ENCODE results near the gene CBLN3.
"Not testable (repeated sequence)": the region's sequence is repeated elsewhere in the genome, so short reads cannot be mapped to it uniquely, and the experiment has no call there.

CBLN3 gene

GRCh38 chr14:24429395-24430142 lies at the start of gene CBLN3, which contains the start of gene KHNYN:
CBLN3 (minus strand) TSS chr14:24429668; CDS start chr14:24429054, 614 bp downstream.
KHNYN (plus strand) TSS chr14:24429954; CDS start chr14:24430731, 777 bp downstream.
- no peaks in the 10 kb centered on the region for H3K9me3 Mint-ChIP-seq
- H3K4me1 Mint-ChIP-seq (ENCODE audit: low read depth), result peaks cover 52% of the 10 kb centered on the region
- H3K27ac Mint-ChIP-seq, result peak within 1 kb of the TSS; percentile 98
- H3K4me3 Mint-ChIP-seq, result peak within 1 kb of the TSS; percentile 91
- H3K27me3 Mint-ChIP-seq, result no peaks in the 10 kb centered on the region
- peaks cover 42% of the 10 kb centered on the region for H3K36me3 Mint-ChIP-seq (ENCODE audit: low read depth)
- DNase-seq, result peak; percentile 92

DNA sequence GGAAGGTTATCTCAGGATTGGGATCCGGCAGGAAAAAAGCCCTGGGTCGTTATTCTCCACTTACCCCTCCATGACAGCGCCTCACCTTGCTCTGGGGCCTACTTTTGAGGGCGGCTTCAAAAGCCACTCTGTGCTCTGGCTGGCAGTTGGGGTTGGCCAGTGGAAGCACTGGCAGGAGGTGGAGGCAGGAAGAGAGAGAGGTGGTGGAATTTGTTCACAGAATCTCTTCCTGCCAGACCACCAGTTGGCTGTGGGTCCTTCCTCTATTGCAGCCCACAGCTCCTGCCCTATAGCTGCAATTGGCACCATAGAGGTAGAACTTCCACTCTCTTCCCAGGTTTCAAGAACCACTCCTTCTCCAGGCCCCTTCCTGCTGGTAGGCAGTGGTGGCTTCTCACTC lies 45.8 kb upstream of the CBLN3 start:
- Mint-ChIP-seq H3K4me1 (ENCODE audit: low read depth) (no peaks in the 10 kb centered on the region), H3K36me3 (ENCODE audit: low read depth) (no peaks in the 10 kb centered on the region), H3K27ac (no peak overlapping the region), H3K27me3 (no peaks in the 10 kb centered on the region), H3K9me3 (no peaks in the 10 kb centered on the region), H3K4me3 (no peak overlapping the region)
- DNase-seq, result no peak

GRCh38 chr14:24473211-24473610 lies 43.7 kb upstream of the CBLN3 start:
- DNase-seq, result no peak
- Mint-ChIP-seq H3K9me3 (no peaks in the 10 kb centered on the region), H3K27me3 (no peaks in the 10 kb centered on the region), H3K36me3 (ENCODE audit: low read depth) (no peaks in the 10 kb centered on the region), H3K4me1 (ENCODE audit: low read depth) (no peaks in the 10 kb centered on the region), H3K4me3 (no peak overlapping the region), H3K27ac (no peak overlapping the region)

DNA sequence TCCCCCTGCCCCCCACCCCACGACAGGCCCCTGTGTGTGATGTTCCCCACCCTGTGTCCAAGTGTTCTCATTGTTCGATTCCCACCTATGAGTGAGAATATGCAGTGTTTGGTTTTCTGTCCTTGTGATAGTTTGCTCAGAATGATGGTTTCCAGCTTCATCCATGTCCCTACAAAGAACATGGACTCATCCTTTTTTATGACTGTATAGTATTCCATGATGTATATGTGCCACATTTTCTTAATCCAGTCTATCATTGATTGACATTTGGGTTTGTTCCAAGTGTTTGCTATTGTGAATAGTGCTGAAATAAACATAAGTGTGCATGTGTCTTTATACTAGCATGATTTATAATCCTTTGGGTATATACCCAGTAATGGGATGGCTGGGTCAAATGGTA lies 41.0 kb upstream of the CBLN3 start:
- not testable (repeated sequence) for H3K4me3 Mint-ChIP-seq; H3K27me3 Mint-ChIP-seq; H3K27ac Mint-ChIP-seq; H3K36me3 Mint-ChIP-seq (ENCODE audit: low read depth); DNase-seq; H3K9me3 Mint-ChIP-seq; H3K4me1 Mint-ChIP-seq (ENCODE audit: low read depth)

DNA sequence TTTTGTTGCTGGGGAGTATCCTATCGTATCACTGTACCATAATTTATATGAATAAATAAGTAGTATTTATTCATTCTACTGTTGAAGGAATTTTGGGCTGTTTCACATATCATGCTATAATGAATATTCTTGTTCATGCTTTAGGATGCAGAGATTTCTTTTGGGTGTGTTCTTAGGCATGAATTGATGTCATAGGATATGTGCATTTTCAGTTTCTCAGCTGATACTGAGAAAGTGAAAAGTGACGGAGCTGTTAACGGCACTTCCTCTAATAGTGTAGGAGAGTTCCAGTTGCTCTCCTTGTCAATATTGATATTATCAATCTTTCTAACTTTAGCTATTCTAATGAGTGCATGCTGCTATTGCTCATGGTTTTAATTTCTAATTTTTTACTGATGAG lies 36.3 kb upstream of the CBLN3 start:
- Mint-ChIP-seq H3K27me3 (no peaks in the 10 kb centered on the region), H3K4me1 (ENCODE audit: low read depth) (peaks cover 25% of the 10 kb centered on the region), H3K9me3 (no peaks in the 10 kb centered on the region), H3K27ac (no peak overlapping the region), H3K36me3 (ENCODE audit: low read depth) (no peaks in the 10 kb centered on the region), H3K4me3 (no peak overlapping the region)
- DNase-seq, result no peak

- H3K36me3 Mint-ChIP-seq (ENCODE audit: low read depth), result no peaks in the 10 kb centered on the region
- no peak for DNase-seq
- no peak overlapping the region for H3K4me3 Mint-ChIP-seq
- H3K9me3 Mint-ChIP-seq, result no peaks in the 10 kb centered on the region
- H3K27ac Mint-ChIP-seq, result peak overlapping the region; percentile 50
- peaks cover 25% of the 10 kb centered on the region for H3K4me1 Mint-ChIP-seq (ENCODE audit: low read depth)
- no peaks in the 10 kb centered on the region for H3K27me3 Mint-ChIP-seq
These were observed 35.9 kb upstream of the CBLN3 start for GRCh38 chr14:24465368-24465767.

DNA sequence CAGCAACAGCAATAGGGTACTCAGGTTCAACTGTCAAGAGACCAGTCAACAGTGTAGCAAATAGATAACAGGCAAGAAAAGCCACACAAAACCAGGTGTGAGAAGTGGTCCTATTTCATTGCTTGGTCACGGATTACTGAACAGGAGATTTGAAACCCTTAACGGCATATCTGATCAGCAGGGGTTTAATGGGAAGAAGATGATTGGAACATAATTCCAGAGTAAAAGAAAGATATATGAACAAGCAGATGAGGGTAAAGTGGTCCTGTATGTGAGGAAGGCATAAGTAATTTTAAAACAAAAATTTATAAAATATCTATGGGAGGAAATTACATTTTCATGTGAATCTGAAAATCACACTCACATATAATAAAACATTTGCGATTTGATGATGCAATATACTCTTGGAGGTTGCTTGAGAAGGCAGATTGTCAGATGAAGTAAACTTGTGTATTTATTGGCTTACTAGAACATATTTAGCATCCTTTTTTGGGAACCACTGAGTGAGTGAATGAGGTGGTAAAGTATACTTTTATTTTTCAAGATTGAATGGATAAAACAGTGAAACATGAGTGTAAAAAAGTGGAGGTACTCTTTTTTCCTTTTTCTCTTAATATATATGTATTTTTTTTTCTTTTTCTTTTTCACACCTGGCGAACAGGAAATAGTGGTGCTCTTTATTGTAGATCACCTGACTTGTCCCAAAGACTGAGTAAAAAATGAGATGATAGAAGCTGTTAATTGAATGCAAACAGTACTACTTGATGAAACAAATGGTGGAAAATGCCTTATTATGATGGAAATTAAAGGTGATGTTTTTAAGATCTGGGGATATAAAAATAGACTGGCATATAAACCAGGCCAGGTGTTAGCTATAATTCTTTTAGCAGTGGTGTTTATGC lies 34.7 kb upstream of the CBLN3 start:
- no peaks in the 10 kb centered on the region for H3K27me3 Mint-ChIP-seq
- DNase-seq, result no peak
- H3K4me1 Mint-ChIP-seq (ENCODE audit: low read depth), result peaks cover 25% of the 10 kb centered on the region
- H3K9me3 Mint-ChIP-seq, result no peaks in the 10 kb centered on the region
- no peak overlapping the region for H3K27ac Mint-ChIP-seq
- no peak overlapping the region for H3K4me3 Mint-ChIP-seq
- H3K36me3 Mint-ChIP-seq (ENCODE audit: low read depth), result no peaks in the 10 kb centered on the region

DNA sequence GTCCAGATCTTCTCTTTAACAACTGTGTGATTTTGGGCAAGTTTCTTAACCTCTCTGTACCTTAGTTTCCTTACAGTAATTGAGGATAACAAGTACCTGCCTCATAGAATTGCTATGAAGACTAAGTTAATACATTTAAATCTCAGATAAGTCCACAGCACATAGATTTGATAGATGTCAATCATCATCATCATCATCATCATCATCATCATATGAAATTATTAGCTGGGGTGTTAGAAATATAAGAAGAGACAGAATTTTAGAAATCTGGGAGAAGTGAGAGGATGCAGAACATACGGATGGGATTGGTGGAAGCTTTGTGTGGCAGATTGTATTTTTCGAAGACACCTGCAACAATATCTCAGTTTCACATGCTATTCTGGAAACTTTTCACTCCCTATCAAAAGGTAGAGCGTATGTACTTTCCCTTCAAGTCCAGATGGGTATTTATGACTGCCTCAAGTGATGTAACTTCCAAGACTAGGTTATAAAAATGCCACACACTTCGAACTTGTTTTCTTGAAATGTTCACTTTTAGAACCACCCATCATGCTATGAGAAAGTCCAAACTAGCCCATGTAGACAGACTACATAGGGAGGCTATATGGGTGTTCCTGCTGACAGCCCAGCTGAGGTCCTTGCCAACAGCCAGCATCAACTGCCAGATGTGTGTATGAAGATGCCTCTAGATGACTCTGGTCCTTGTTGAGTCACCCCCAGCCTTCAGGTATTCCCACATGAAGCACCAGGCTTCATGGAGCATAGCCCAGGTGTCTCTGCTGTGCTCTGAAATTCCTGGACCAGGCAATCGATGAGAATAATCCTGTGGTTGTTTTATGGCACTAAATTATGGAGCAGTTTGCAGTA lies 33.8 kb upstream of the CBLN3 start:
- Mint-ChIP-seq H3K27ac (no peak overlapping the region), H3K4me3 (no peak overlapping the region), H3K36me3 (ENCODE audit: low read depth) (no peaks in the 10 kb centered on the region), H3K4me1 (ENCODE audit: low read depth) (peaks cover 25% of the 10 kb centered on the region), H3K27me3 (no peaks in the 10 kb centered on the region), H3K9me3 (no peaks in the 10 kb centered on the region)
- DNase-seq, result no peak

- Mint-ChIP-seq H3K36me3 (ENCODE audit: low read depth) (peaks cover 5% of the 10 kb centered on the region), H3K4me3 (no peak overlapping the region), H3K9me3 (peaks cover 6% of the 10 kb centered on the region), H3K27me3 (no peaks in the 10 kb centered on the region), H3K27ac (no peak overlapping the region), H3K4me1 (ENCODE audit: low read depth) (peaks cover 28% of the 10 kb centered on the region)
- DNase-seq, result no peak
These were observed 31.9 kb upstream of the CBLN3 start for GRCh38 chr14:24461336-24461735.

GRCh38 chr14:24459331-24459730 lies 29.9 kb upstream of the CBLN3 start:
- peaks cover 12% of the 10 kb centered on the region for H3K4me1 Mint-ChIP-seq (ENCODE audit: low read depth)
- peaks cover 10% of the 10 kb centered on the region for H3K36me3 Mint-ChIP-seq (ENCODE audit: low read depth)
- peaks cover 7% of the 10 kb centered on the region for H3K9me3 Mint-ChIP-seq
- H3K4me3 Mint-ChIP-seq, result no peak overlapping the region
- H3K27me3 Mint-ChIP-seq, result no peaks in the 10 kb centered on the region
- DNase-seq, result no peak
- H3K27ac Mint-ChIP-seq, result no peak overlapping the region

- no peak for DNase-seq
- Mint-ChIP-seq H3K9me3 (peaks cover 10% of the 10 kb centered on the region), H3K27ac (no peak overlapping the region), H3K4me1 (ENCODE audit: low read depth) (peaks cover 7% of the 10 kb centered on the region), H3K36me3 (ENCODE audit: low read depth) (peaks cover 15% of the 10 kb centered on the region), H3K4me3 (no peak overlapping the region), H3K27me3 (no peaks in the 10 kb centered on the region)
These were observed 29.3 kb upstream of the CBLN3 start for GRCh38 chr14:24458736-24459135.

DNA sequence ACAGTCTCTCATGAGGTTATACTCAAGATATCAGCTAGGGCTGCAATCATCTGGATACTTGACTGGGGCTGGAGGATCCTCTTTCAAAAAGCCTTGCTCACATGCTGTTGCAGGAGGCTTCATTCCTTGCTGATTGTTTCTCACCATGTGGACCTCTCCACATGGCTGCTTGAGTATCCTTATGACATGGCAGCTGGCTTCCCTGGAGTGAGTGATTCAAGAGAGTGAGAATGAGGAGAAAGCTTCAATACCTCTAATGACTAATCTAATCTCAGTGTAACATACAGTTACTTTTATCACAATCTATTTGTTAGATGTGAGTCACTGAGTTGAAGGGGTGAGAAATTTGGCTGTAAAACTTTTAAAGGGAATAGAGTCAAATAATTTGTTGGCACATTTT lies 27.5 kb upstream of the CBLN3 start:
- Mint-ChIP-seq H3K36me3 (ENCODE audit: low read depth) (peaks cover 17% of the 10 kb centered on the region), H3K4me3 (no peak overlapping the region), H3K27me3 (no peaks in the 10 kb centered on the region), H3K9me3 (peaks cover 11% of the 10 kb centered on the region), H3K4me1 (ENCODE audit: low read depth) (peaks cover 4% of the 10 kb centered on the region), H3K27ac (no peak overlapping the region)
- DNase-seq, result no peak

DNA sequence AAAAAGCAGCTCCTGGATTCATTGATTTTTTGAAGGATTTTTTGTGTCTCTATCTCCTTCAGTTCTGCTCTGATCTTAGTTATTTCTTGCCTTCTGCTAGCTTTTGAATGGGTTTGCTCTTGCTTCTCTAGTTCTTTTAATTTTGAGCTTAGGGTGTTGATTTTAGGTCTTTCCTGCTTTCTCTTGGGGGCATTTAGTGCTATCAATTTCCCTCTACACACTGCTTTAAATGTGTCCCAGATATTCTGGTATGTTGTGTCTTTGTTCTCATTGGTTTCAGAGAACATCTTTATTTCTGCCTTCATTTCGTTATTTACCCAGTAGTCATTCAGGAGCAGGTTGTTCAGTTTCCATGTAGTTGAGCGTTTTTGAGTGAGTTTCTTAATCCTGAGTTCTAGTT lies 21.4 kb upstream of the CBLN3 start:
- H3K27me3 Mint-ChIP-seq, H3K27ac Mint-ChIP-seq, H3K4me3 Mint-ChIP-seq: not testable (repeated sequence)

DNA sequence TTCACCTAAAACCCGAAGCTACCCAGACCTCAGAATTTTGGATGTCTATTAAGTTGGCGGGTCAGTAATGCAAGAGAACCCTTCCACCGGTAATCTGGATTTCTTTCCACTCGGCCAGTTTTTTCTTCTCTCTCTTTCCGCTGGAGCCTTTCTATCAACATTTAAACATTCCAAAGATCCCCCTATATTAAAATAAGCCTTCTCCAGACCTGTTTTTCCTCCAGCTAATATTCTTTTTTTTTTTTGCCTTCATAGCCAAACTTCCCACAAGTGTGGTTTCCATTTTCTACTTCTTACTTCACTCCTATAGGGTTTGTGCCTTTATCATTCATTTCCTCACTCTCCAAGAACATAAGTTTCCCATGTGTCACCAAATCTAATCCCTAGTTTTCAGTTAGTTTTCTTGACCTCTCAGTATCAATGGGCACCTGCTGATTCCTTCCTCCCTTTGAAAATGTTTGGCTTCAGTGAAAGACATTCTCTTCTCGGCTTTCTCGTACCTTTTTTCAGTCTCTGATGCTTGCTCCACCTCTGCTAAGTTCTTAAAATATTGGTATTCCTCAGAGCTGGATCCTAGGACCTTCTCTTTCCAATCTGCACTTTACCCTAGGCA lies 13.7 kb upstream of the CBLN3 start:
- Mint-ChIP-seq H3K27ac (peak overlapping the region; percentile 99), H3K9me3 (peaks cover 2% of the 10 kb centered on the region), H3K4me3 (peak overlapping the region; percentile 96), H3K27me3 (no peaks in the 10 kb centered on the region), H3K36me3 (ENCODE audit: low read depth) (peaks cover 59% of the 10 kb centered on the region), H3K4me1 (ENCODE audit: low read depth) (peaks cover 40% of the 10 kb centered on the region)
- no peak for DNase-seq

More for the DNA sequence above, 21.4 kb upstream of the CBLN3 start:
- H3K36me3 Mint-ChIP-seq (ENCODE audit: low read depth), result peaks cover 14% of the 10 kb centered on the region
- H3K9me3 Mint-ChIP-seq; H3K4me1 Mint-ChIP-seq (ENCODE audit: low read depth); DNase-seq: not testable (repeated sequence)
